ENCODE data around the gene BCAS1.

BCAS1 gene

GRCh38 chr20:54047720-54048119 lies 22.7 kb downstream of the BCAS1 start:
- DNase-seq, result no peak

- no peak for DNase-seq
These were observed 23.3 kb downstream of the BCAS1 start for GRCh38 chr20:54047048-54047447.

- no peak for DNase-seq
These were observed 26.2 kb downstream of the BCAS1 start for GRCh38 chr20:54044156-54044555.

GRCh38 chr20:54043076-54043967 lies 27.1 kb downstream of the BCAS1 start:
- no peak for DNase-seq

GRCh38 chr20:54042021-54042420 lies 28.4 kb downstream of the BCAS1 start:
- no peak for DNase-seq

GRCh38 chr20:54041336-54041735 lies 29.1 kb downstream of the BCAS1 start:
- no peak for DNase-seq

- no peak for DNase-seq
These were observed 29.9 kb downstream of the BCAS1 start for GRCh38 chr20:54040531-54040930.

- DNase-seq, result no peak
These were observed 31.4 kb downstream of the BCAS1 start for GRCh38 chr20:54038961-54039360.

GRCh38 chr20:54037525-54037924 lies 32.9 kb downstream of the BCAS1 start:
- no peak for DNase-seq

- DNase-seq, result no peak
These were observed 40.8 kb downstream of the BCAS1 start for GRCh38 chr20:54029643-54030042.

GRCh38 chr20:54029176-54029575 lies 41.2 kb downstream of the BCAS1 start:
- no peak for DNase-seq

GRCh38 chr20:54028276-54029011 lies 42.0 kb downstream of the BCAS1 start:
- no peak for DNase-seq

- no peak for DNase-seq
These were observed 42.7 kb downstream of the BCAS1 start for GRCh38 chr20:54027704-54028103.

- no peak for DNase-seq
These were observed 43.9 kb downstream of the BCAS1 start for GRCh38 chr20:54026295-54027064.

GRCh38 chr20:54025251-54025771 lies 45.1 kb downstream of the BCAS1 start:
- DNase-seq, result no peak

GRCh38 chr20:54023406-54023805 lies 47.0 kb downstream of the BCAS1 start:
- DNase-seq, result no peak

- DNase-seq, result no peak
These were observed 48.8 kb downstream of the BCAS1 start for GRCh38 chr20:54021446-54022235.

GRCh38 chr20:54020868-54021267 lies 49.5 kb downstream of the BCAS1 start:
- DNase-seq, result no peak

GRCh38 chr20:54020348-54020747 lies 50.0 kb downstream of the BCAS1 start:
- DNase-seq, result no peak

GRCh38 chr20:54019585-54019984 lies 50.8 kb downstream of the BCAS1 start:
- DNase-seq, result no peak

- DNase-seq, result no peak
These were observed 51.3 kb downstream of the BCAS1 start for GRCh38 chr20:54019127-54019526.

- no peak for DNase-seq
These were observed 52.5 kb downstream of the BCAS1 start for GRCh38 chr20:54017846-54018245.

Measured in CD4-positive, alpha-beta T cell treated with Interleukin-10 for 1 hour (primary cell).